Activated naive CD4-positive, alpha-beta T cell treated with anti-CD3 and anti-CD28 coated beads, Interleukin-2, amount 10 ng/mL, durations not matched to agents 7 days and 5 days (primary cell): ENCODE results near the gene USP3.

Experiments
- CTCF ChIA-PET: fragments of 350-600 bp; sonication (Branson Sonifier 250); formaldehyde crosslinking; loops from one replicate; lab custom pipeline; 2021; ENCODE audit warnings: antibody characterized with exemption; lab: Charles Lee
- DNase-seq: peaks from one replicate; pipeline ENCODE4 v3.0.0-alpha.2; 2020
- H3K27ac Mint-ChIP-seq: one replicate; pipeline ENCODE4 v1.8.0; 2021; ENCODE audit warnings: mild to moderate bottlenecking, moderate library complexity, mixed read lengths
- H3K27me3 Mint-ChIP-seq: one replicate; pipeline ENCODE4 v1.8.0; 2021; ENCODE audit warnings: mild to moderate bottlenecking, mixed read lengths
- H3K36me3 Mint-ChIP-seq: one replicate; pipeline ENCODE4 v1.8.0; 2021; ENCODE audit warnings: mixed read lengths
- H3K4me1 Mint-ChIP-seq: one replicate; pipeline ENCODE4 v1.8.0; 2021; ENCODE audit warnings: mixed read lengths
- H3K4me3 Mint-ChIP-seq: one replicate; pipeline ENCODE4 v1.8.0; 2021; ENCODE audit warnings: mild to moderate bottlenecking, moderate library complexity, mixed read lengths
- H3K9me3 Mint-ChIP-seq: one replicate; pipeline ENCODE4 v1.8.0; 2021; ENCODE audit warnings: mixed read lengths

The USP3 gene

DNA sequence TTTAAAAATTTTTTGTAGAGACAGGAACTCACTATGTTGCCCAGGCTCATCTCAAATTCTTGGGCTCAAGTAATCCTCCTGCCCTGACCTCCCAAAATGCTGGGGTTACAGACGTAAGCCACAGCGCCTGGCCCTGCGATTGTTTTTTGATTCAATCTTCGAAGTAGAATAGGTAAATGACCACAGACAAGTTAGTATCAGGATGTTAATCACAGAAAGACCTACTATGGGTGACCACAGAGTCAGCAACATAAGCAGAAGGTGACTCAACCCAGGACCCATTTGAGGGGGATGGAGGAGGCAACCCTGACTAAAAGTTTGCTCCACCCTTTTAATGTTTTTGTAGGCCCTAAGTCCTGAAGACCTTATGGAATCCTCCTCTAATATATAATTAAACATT, 10.0 kb upstream of the USP3 start:
- no peaks in the 10 kb centered on the region for H3K9me3 Mint-ChIP-seq
- H3K27ac Mint-ChIP-seq: no peak overlapping the region
- no peak for DNase-seq
- H3K36me3 Mint-ChIP-seq: peaks cover 8% of the 10 kb centered on the region
- CTCF ChIA-PET: interaction anchor here (1.2 to 1.8 kb wide), 2 partner anchors 18 to 31 kb away, joined by 3 to 5 read pairs; no protein-coding TSS in a partner anchor
- H3K4me1 Mint-ChIP-seq: peaks cover 46% of the 10 kb centered on the region
- no peaks in the 10 kb centered on the region for H3K27me3 Mint-ChIP-seq
- H3K4me3 Mint-ChIP-seq: no peak overlapping the region

DNA sequence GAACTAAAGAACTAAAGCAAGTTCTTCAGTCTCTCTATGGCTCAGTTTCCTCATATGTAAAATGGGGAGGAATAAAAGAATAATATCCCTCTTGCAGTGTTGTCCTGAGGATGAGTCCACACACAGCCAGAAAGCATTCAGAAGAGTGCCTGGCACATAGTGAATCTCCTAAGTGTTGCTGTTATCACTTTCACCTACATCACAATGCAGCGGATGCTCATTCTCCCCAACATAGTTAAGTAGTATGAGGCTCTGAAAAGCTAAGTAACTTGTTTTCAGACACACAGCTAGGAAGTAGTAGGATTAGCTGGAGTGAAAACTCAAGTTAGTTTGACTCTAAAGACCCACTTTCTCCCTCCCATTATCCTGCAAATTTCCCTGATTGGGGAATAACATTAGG, 9.1 kb upstream of the USP3 start:
- CTCF ChIA-PET: interaction anchor here (1.1 to 4.7 kb wide), 7 partner anchors 7 to 32 kb away, joined by 3 to 52 read pairs (median 6); no protein-coding TSS in a partner anchor
- Mint-ChIP-seq H3K9me3 (no peaks in the 10 kb centered on the region), H3K27me3 (no peaks in the 10 kb centered on the region), H3K4me1 (peaks cover 51% of the 10 kb centered on the region), H3K4me3 (no peak overlapping the region), H3K27ac (peak overlapping the region; percentile 71), H3K36me3 (peaks cover 10% of the 10 kb centered on the region)
- no peak for DNase-seq

GRCh38 chr15:63495780-63496488, 8.5 kb upstream of the USP3 start:
- CTCF ChIA-PET: interaction anchor here (1.1 to 4.7 kb wide), 7 partner anchors 8 to 29 kb away, joined by 3 to 52 read pairs (median 6); no protein-coding TSS in a partner anchor

GRCh38 chr15:63497642-63498467, 6.5 kb upstream of the USP3 start:
- CTCF ChIA-PET: interaction anchor here (0.7 to 4.7 kb wide), 14 partner anchors 8 to 101 kb away, joined by 3 to 52 read pairs (median 4); no protein-coding TSS in a partner anchor
- H3K4me1 Mint-ChIP-seq: peaks cover 56% of the 10 kb centered on the region
- no peaks in the 10 kb centered on the region for H3K27me3 Mint-ChIP-seq
- H3K9me3 Mint-ChIP-seq: no peaks in the 10 kb centered on the region
- no peak overlapping the region for H3K27ac Mint-ChIP-seq
- no peak overlapping the region for H3K4me3 Mint-ChIP-seq
- peaks cover 5% of the 10 kb centered on the region for H3K36me3 Mint-ChIP-seq
- DNase-seq: peak; percentile 81

More at GRCh38 chr15:63495780-63496488, 8.5 kb upstream of the USP3 start:
- peak overlapping the region; percentile 71 for H3K27ac Mint-ChIP-seq
- no peaks in the 10 kb centered on the region for H3K27me3 Mint-ChIP-seq
- peaks cover 10% of the 10 kb centered on the region for H3K36me3 Mint-ChIP-seq
- no peak overlapping the region for H3K4me3 Mint-ChIP-seq
- peaks cover 51% of the 10 kb centered on the region for H3K4me1 Mint-ChIP-seq
- no peaks in the 10 kb centered on the region for H3K9me3 Mint-ChIP-seq
- no peak for DNase-seq

DNA sequence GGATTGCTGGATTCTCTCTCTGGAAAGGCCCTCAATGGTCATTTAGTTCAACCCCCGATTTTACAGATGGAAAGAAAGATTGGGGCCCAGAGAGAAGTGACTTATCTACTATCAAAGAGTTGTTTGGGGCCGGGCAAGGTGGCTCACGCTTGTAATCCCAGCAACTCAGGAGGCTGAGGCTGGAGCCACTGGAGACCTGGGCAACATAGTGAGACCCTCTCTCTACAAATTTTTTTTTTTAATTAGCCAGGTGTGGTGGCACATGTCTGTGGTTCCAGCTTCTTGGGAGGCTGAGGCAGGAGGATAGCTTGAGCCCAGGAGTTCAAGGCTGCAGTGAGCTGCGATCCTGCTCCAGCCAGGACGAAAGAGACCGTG, 5.2 kb upstream of the USP3 start:
- Mint-ChIP-seq H3K27me3 (no peaks in the 10 kb centered on the region), H3K9me3 (no peaks in the 10 kb centered on the region), H3K4me1 (peaks cover 54% of the 10 kb centered on the region), H3K4me3 (no peak overlapping the region), H3K27ac (no peak overlapping the region), H3K36me3 (peaks cover 1% of the 10 kb centered on the region)
- CTCF ChIA-PET: interaction anchor here (1.2 to 4.7 kb wide), 3 partner anchors 9 to 20 kb away, joined by 3 to 52 read pairs (median 5); no protein-coding TSS in a partner anchor
- DNase-seq: no peak

- peaks cover 51% of the 10 kb centered on the region for H3K4me1 Mint-ChIP-seq
- H3K27me3 Mint-ChIP-seq: no peaks in the 10 kb centered on the region
- H3K4me3 Mint-ChIP-seq: no peak overlapping the region
- H3K9me3 Mint-ChIP-seq: no peaks in the 10 kb centered on the region
- DNase-seq: no peak
- no peak overlapping the region for H3K27ac Mint-ChIP-seq
- peaks cover 1% of the 10 kb centered on the region for H3K36me3 Mint-ChIP-seq
- CTCF ChIA-PET: no interaction called here
These were observed 4.8 kb upstream of the USP3 start for GRCh38 chr15:63499611-63500010.

GRCh38 chr15:63500265-63501250, 3.8 kb upstream of the USP3 start:
- CTCF ChIA-PET: interaction anchor here (1.2 to 8.1 kb wide), 2 partner anchors 11 to 18 kb away, joined by 4 to 82 read pairs; no protein-coding TSS in a partner anchor
- H3K9me3 Mint-ChIP-seq: no peaks in the 10 kb centered on the region
- DNase-seq: no peak
- H3K4me1 Mint-ChIP-seq: peaks cover 51% of the 10 kb centered on the region
- peak overlapping the region; percentile 73 for H3K27ac Mint-ChIP-seq
- H3K4me3 Mint-ChIP-seq: peak overlapping the region; percentile 84
- no peaks in the 10 kb centered on the region for H3K27me3 Mint-ChIP-seq
- H3K36me3 Mint-ChIP-seq: peaks cover 3% of the 10 kb centered on the region

- H3K4me1 Mint-ChIP-seq: peaks cover 54% of the 10 kb centered on the region
These were observed 2.9 kb upstream of the USP3 start for GRCh38 chr15:63501256-63502089.

GRCh38 chr15:63502137-63502766, 2.1 kb upstream of the USP3 start:
- no peak for DNase-seq
- Mint-ChIP-seq H3K4me1 (peaks cover 61% of the 10 kb centered on the region), H3K36me3 (peaks cover 7% of the 10 kb centered on the region)

More at GRCh38 chr15:63501256-63502089, 2.9 kb upstream of the USP3 start:
- Mint-ChIP-seq H3K9me3 (no peaks in the 10 kb centered on the region), H3K27me3 (no peaks in the 10 kb centered on the region), H3K36me3 (peaks cover 6% of the 10 kb centered on the region), H3K4me3 (peak overlapping the region; percentile 84), H3K27ac (peak overlapping the region; percentile 99)
- DNase-seq: peak; percentile 59
- CTCF ChIA-PET: interaction anchor here (0.6 to 8.1 kb wide), 5 partner anchors 12 to 600 kb away, joined by 3 to 82 read pairs (median 4); no protein-coding TSS in a partner anchor

GRCh38 chr15:63502843-63503738, 1.3 kb upstream of the USP3 start:
- peak; percentile 76 for DNase-seq
- Mint-ChIP-seq H3K4me1 (peaks cover 70% of the 10 kb centered on the region), H3K36me3 (peaks cover 11% of the 10 kb centered on the region), H3K27me3 (no peaks in the 10 kb centered on the region), H3K9me3 (no peaks in the 10 kb centered on the region), H3K27ac (peak overlapping the region; percentile 99), H3K4me3 (peak overlapping the region; percentile 84)
- CTCF ChIA-PET: interaction anchor here (1.2 to 8.1 kb wide), 5 partner anchors 10 to 96 kb away, joined by 4 to 82 read pairs (median 21); no protein-coding TSS in a partner anchor

More at GRCh38 chr15:63502137-63502766, 2.1 kb upstream of the USP3 start:
- Mint-ChIP-seq H3K9me3 (no peaks in the 10 kb centered on the region), H3K4me3 (peak overlapping the region; percentile 84), H3K27me3 (no peaks in the 10 kb centered on the region), H3K27ac (peak overlapping the region; percentile 99)
- CTCF ChIA-PET: interaction anchor here (0.6 to 8.1 kb wide), 6 partner anchors 13 to 599 kb away, joined by 3 to 82 read pairs (median 4); no protein-coding TSS in a partner anchor

GRCh38 chr15:63503739-63504246, 600 bp upstream of the USP3 start:
- Mint-ChIP-seq H3K4me3 (peak overlapping the region; percentile 84), H3K9me3 (no peaks in the 10 kb centered on the region), H3K27ac (peak overlapping the region; percentile 99), H3K4me1 (peaks cover 75% of the 10 kb centered on the region), H3K27me3 (no peaks in the 10 kb centered on the region), H3K36me3 (peaks cover 11% of the 10 kb centered on the region)
- DNase-seq: peak; percentile 85
- CTCF ChIA-PET: interaction anchor here (1.2 to 8.1 kb wide), 5 partner anchors 11 to 96 kb away, joined by 4 to 82 read pairs (median 21); no protein-coding TSS in a partner anchor
